GM03348 (cell line): Measurements from ENCODE around the gene PIR.

Experiments used
- DNase-seq: peaks from one replicate; pipeline ENCODE4 v3.0.0; 2012; ENCODE audit warnings: low spot score

Gene PIR

GRCh38 chrX:15493118-15493962 lies at the start of gene PIR:
Gene PIR, minus strand, starts transcription at chrX:15493333. Its CDS starts 2,076 bp downstream, at chrX:15491257.
- peak; percentile 91 for DNase-seq

- DNase-seq = no peak
Measured at GRCh38 chrX:15530318-15530717, 37.2 kb upstream of the PIR start.

- no peak for DNase-seq
Measured at GRCh38 chrX:15529165-15529564, 36.0 kb upstream of the PIR start.

- no peak for DNase-seq
Measured at GRCh38 chrX:15525664-15526416, 32.7 kb upstream of the PIR start.

- peak; percentile 1 for DNase-seq
Measured at GRCh38 chrX:15524417-15524816, 31.3 kb upstream of the PIR start.

- DNase-seq = no peak
Measured at GRCh38 chrX:15523088-15523487, 30.0 kb upstream of the PIR start.

- no peak for DNase-seq
Measured at GRCh38 chrX:15522464-15522863, 29.3 kb upstream of the PIR start.

GRCh38 chrX:15515931-15516330 lies 22.8 kb upstream of the PIR start:
- no peak for DNase-seq

- no peak for DNase-seq
Measured at GRCh38 chrX:15514279-15514678, 21.1 kb upstream of the PIR start.

GRCh38 chrX:15512401-15512965 lies 19.4 kb upstream of the PIR start:
- no peak for DNase-seq

GRCh38 chrX:15511563-15511962 lies 18.4 kb upstream of the PIR start:
- no peak for DNase-seq

GRCh38 chrX:15509845-15510244 lies 16.7 kb upstream of the PIR start:
- no peak for DNase-seq

- no peak for DNase-seq
Measured at GRCh38 chrX:15507005-15507404, 13.9 kb upstream of the PIR start.

- DNase-seq = no peak
Measured at GRCh38 chrX:15505101-15505500, 12.0 kb upstream of the PIR start.

GRCh38 chrX:15504661-15505060 lies 11.5 kb upstream of the PIR start:
- no peak for DNase-seq

GRCh38 chrX:15501506-15501905 lies 8.4 kb upstream of the PIR start:
- DNase-seq = no peak

- DNase-seq = no peak
Measured at GRCh38 chrX:15500497-15500966, 7.4 kb upstream of the PIR start, which contains the start of gene BMX. Gene BMX, plus strand, starts transcription at chrX:15500807. Its CDS starts 7,547 bp downstream, at chrX:15508354.

GRCh38 chrX:15499976-15500375 lies 6.8 kb upstream of the PIR start:
- DNase-seq = no peak

GRCh38 chrX:15498741-15499140 lies 5.6 kb upstream of the PIR start:
- no peak for DNase-seq

- peak; percentile 30 for DNase-seq
Measured at GRCh38 chrX:15497865-15498264, 4.7 kb upstream of the PIR start.

GRCh38 chrX:15496824-15497223 lies 3.7 kb upstream of the PIR start:
- DNase-seq = no peak

- no peak for DNase-seq
Measured at GRCh38 chrX:15495801-15496200, 2.7 kb upstream of the PIR start.

GRCh38 chrX:15492469-15492868 lies 664 bp downstream of the PIR start:
- no peak for DNase-seq
